ENCODE data around the gene BTBD16. TPM values are rescaled to one million over a fixed set of nuclear protein-coding genes. Genes with fewer than 3 reads are reported as not detected.

Gene BTBD16
- total RNA-seq, 6 donors from 2014 or later: 0.20 to 1.8 (median 0.91) TPM; not detected in 3

- H3K27me3 ChIP-seq: no peaks in the 10 kb centered on the region
- DNase-seq (no peak), ATAC-seq (ENCODE audit: low FRiP score in 2 of 2) (no peak)
- no peak for TF ChIP-seq POLR2AphosphoS5 (IDR thresholded peaks at IDR 0.05)
- H3K27ac ChIP-seq: no peak overlapping the region
- H3K9me3 ChIP-seq: no peaks in the 10 kb centered on the region
- no peaks in the 10 kb centered on the region for H3K36me3 ChIP-seq
- no peaks in the 10 kb centered on the region for H3K4me1 ChIP-seq
- no peak overlapping the region for H3K4me3 ChIP-seq
- 69 to 92% methylated on average over 2 to 8 of the region's 8 CpGs for WGBS, 2 donors
Observed at GRCh38 chr10:122352817-122353525, 81.9 kb downstream of the BTBD16 start.

- Histone ChIP-seq H3K27me3 (no peaks in the 10 kb centered on the region), H3K4me3 (no peak overlapping the region), H3K9me3 (no peaks in the 10 kb centered on the region), H3K4me1 (no peaks in the 10 kb centered on the region), H3K27ac (no peak overlapping the region), H3K36me3 (no peaks in the 10 kb centered on the region)
- DNase-seq: no peak
- WGBS, 2 donors: 89 to 93% methylated on average over 2 of the region's 2 CpGs
- no peak for ATAC-seq (ENCODE audit: low FRiP score in 2 of 2)
- TF ChIP-seq POLR2AphosphoS5 (IDR thresholded peaks at IDR 0.05) (no peak), EP300 (IDR thresholded peaks at IDR 0.05) (no peak)
Observed at GRCh38 chr10:122354383-122354782, 83.3 kb downstream of the BTBD16 start.

- Histone ChIP-seq H3K27me3 (no peaks in the 10 kb centered on the region), H3K4me1 (no peaks in the 10 kb centered on the region), H3K27ac (no peak overlapping the region), H3K36me3 (no peaks in the 10 kb centered on the region), H3K4me3 (no peak overlapping the region), H3K9me3 (no peaks in the 10 kb centered on the region)
- 80 to 93% methylated on average over 1 to 3 of the region's 4 CpGs for WGBS, 2 donors
- DNase-seq: no peak
- TF ChIP-seq CTCF (IDR thresholded peaks at IDR 0.05) (no peak), POLR2A (IDR thresholded peaks at IDR 0.05) (no peak), POLR2AphosphoS5 (IDR thresholded peaks at IDR 0.05) (no peak), EP300 (IDR thresholded peaks at IDR 0.05) (no peak)
- ATAC-seq (ENCODE audit: low FRiP score in 2 of 2): no peak
Observed at GRCh38 chr10:122357685-122358084, 86.6 kb downstream of the BTBD16 start.

- TF ChIP-seq EP300 (IDR thresholded peaks at IDR 0.05): no peak
- Histone ChIP-seq H3K27me3 (no peaks in the 10 kb centered on the region), H3K36me3 (no peaks in the 10 kb centered on the region), H3K9me3 (no peaks in the 10 kb centered on the region), H3K4me1 (peaks cover 0 to 7% (median 0%) of the 10 kb centered on the region in 4 donors), H3K4me3 (no peak overlapping the region), H3K27ac (no peak overlapping the region)
- no peak for ATAC-seq (ENCODE audit: low FRiP score in 2 of 2)
- 85 to 86% methylated on average over 2 of the region's 2 CpGs for WGBS, 2 donors
- DNase-seq: no peak
Observed at GRCh38 chr10:122359621-122360020, 88.5 kb downstream of the BTBD16 start.

- Histone ChIP-seq H3K9me3 (no peaks in the 10 kb centered on the region), H3K4me1 (peaks cover 0 to 7% (median 0%) of the 10 kb centered on the region in 4 donors), H3K27ac (no peak overlapping the region), H3K4me3 (no peak overlapping the region), H3K27me3 (no peaks in the 10 kb centered on the region), H3K36me3 (no peaks in the 10 kb centered on the region)
- ATAC-seq (ENCODE audit: low FRiP score in 2 of 2) (no peak), DNase-seq (no peak)
- WGBS, 2 donors: 96 to 100% methylated on average over 1 of the region's 1 CpG
- no peak for TF ChIP-seq CTCF (IDR thresholded peaks at IDR 0.05)
Observed at GRCh38 chr10:122361046-122361445, 90.0 kb downstream of the BTBD16 start.

GRCh38 chr10:122362031-122362592 lies 91.0 kb downstream of the BTBD16 start:
- 89 to 94% methylated on average over 4 of the region's 4 CpGs for WGBS, 2 donors
- DNase-seq (no peak), ATAC-seq (ENCODE audit: low FRiP score in 2 of 2) (no peak)
- H3K36me3 ChIP-seq: no peaks in the 10 kb centered on the region
- H3K27me3 ChIP-seq: no peaks in the 10 kb centered on the region
- H3K9me3 ChIP-seq: no peaks in the 10 kb centered on the region
- H3K4me3 ChIP-seq: no peak overlapping the region
- no peak overlapping the region for H3K27ac ChIP-seq
- TF ChIP-seq POLR2AphosphoS5 (IDR thresholded peaks at IDR 0.05): no peak
- H3K4me1 ChIP-seq: peaks cover 0 to 7% (median 0%) of the 10 kb centered on the region in 4 donors

- Histone ChIP-seq H3K27me3 (no peaks in the 10 kb centered on the region), H3K9me3 (no peaks in the 10 kb centered on the region), H3K4me3 (no peak overlapping the region), H3K36me3 (no peaks in the 10 kb centered on the region), H3K4me1 (peaks cover 0 to 7% (median 0%) of the 10 kb centered on the region in 4 donors), H3K27ac (no peak overlapping the region)
- DNase-seq (no peak), ATAC-seq (ENCODE audit: low FRiP score in 2 of 2) (no peak)
- TF ChIP-seq CTCF (IDR thresholded peaks at IDR 0.05): no peak
- no peak for TF ChIP-seq POLR2A (IDR thresholded peaks at IDR 0.05)
- TF ChIP-seq POLR2AphosphoS5 (IDR thresholded peaks at IDR 0.05): no peak
- TF ChIP-seq EP300 (IDR thresholded peaks at IDR 0.05): no peak
- 34 to 48% methylated on average over 2 of the region's 2 CpGs for WGBS, 2 donors
Observed at GRCh38 chr10:122362621-122363020, 91.5 kb downstream of the BTBD16 start.
